Measurements from ENCODE around the gene GRID2.

DNA sequence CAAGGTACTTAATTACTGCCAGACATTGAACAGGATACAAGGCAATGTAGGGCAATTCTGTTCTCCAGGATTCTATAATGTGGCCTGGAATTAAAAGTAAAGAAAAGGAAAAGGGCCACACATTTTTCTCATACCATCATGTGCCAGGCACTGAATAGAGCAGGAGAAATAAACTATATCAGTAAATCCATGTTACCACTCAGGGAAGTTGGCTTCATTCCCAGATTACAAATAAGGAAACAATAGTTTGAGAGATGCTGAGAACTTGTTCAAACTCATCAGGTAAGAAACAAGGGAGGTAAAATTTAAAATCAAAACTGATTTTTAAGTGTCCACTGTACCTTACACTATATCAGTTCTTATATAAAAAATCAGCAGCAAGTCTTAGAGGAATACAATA, 879.8 kb downstream of the GRID2 start:
- TF ChIP-seq, protein P1, sequence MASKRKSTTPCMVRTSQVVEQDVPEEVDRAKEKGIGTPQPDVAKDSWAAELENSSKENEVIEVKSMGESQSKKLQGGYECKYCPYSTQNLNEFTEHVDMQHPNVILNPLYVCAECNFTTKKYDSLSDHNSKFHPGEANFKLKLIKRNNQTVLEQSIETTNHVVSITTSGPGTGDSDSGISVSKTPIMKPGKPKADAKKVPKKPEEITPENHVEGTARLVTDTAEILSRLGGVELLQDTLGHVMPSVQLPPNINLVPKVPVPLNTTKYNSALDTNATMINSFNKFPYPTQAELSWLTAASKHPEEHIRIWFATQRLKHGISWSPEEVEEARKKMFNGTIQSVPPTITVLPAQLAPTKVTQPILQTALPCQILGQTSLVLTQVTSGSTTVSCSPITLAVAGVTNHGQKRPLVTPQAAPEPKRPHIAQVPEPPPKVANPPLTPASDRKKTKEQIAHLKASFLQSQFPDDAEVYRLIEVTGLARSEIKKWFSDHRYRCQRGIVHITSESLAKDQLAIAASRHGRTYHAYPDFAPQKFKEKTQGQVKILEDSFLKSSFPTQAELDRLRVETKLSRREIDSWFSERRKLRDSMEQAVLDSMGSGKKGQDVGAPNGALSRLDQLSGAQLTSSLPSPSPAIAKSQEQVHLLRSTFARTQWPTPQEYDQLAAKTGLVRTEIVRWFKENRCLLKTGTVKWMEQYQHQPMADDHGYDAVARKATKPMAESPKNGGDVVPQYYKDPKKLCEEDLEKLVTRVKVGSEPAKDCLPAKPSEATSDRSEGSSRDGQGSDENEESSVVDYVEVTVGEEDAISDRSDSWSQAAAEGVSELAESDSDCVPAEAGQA (IDR thresholded peaks at IDR 0.05; ENCODE audit: low read depth): no peak
- TF ChIP-seq, protein P1 (CRISPR knock-in tag; IDR thresholded peaks at IDR 0.05; ENCODE audit: borderline replicate concordance): no peak
- TF ChIP-seq, protein P2, sequence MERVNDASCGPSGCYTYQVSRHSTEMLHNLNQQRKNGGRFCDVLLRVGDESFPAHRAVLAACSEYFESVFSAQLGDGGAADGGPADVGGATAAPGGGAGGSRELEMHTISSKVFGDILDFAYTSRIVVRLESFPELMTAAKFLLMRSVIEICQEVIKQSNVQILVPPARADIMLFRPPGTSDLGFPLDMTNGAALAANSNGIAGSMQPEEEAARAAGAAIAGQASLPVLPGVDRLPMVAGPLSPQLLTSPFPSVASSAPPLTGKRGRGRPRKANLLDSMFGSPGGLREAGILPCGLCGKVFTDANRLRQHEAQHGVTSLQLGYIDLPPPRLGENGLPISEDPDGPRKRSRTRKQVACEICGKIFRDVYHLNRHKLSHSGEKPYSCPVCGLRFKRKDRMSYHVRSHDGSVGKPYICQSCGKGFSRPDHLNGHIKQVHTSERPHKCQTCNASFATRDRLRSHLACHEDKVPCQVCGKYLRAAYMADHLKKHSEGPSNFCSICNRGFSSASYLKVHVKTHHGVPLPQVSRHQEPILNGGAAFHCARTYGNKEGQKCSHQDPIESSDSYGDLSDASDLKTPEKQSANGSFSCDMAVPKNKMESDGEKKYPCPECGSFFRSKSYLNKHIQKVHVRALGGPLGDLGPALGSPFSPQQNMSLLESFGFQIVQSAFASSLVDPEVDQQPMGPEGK (CRISPR knock-in tag; IDR thresholded peaks at IDR 0.05): no peak
- no peak for TF ChIP-seq SUZ12 (IDR thresholded peaks at IDR 0.05; ENCODE audit: low read depth, low read length)

Measured in HepG2 (cell line).